ENCODE data around the gene ATG4D.
A peak's percentile ranks its signal among the peaks of the same experiment; 100 is the strongest.
"Not testable (repeated sequence)": the region's sequence is repeated elsewhere in the genome, so short reads cannot be mapped to it uniquely, and the experiment has no call there.

The ATG4D gene

DNA sequence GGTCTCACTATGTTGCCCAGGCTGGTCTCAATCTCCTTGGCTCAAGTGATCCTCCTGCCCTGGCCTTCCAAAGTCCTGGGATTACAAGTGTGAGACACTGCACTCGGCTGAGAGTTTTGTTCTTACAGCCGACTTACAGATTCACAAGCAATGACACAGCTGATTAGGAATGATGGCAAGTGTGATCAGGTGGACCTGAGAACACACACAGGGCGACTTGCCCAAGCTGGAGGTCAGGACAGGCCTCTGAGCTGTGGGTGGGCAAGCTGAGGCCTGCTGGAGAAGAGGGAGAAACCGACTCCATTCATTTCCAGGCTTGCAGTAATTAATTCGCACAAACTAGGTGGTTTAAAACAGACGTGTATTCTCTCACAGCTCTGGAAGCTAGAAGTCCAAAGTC lies 8.1 kb upstream of the ATG4D start:
- no peaks in the 10 kb centered on the region for H4K20me1 ChIP-seq
- no peak overlapping the region for H3K4me2 ChIP-seq
- no peak overlapping the region for H3K27ac ChIP-seq
- no peak for TF ChIP-seq Cebpa-rat (IDR thresholded peaks at IDR 0.05)
- H3K27me3 ChIP-seq = no peaks in the 10 kb centered on the region
- no peaks in the 10 kb centered on the region for H3K9me3 ChIP-seq
- no peak overlapping the region for H3K4me3 ChIP-seq
- no peaks in the 10 kb centered on the region for H3K36me3 ChIP-seq
- H3K4me1 ChIP-seq = 0 out of 2 replicates have a peak, but pooled peaks cover 8% of the 10 kb centered on the region
- H3K9ac ChIP-seq = no peak overlapping the region

DNA sequence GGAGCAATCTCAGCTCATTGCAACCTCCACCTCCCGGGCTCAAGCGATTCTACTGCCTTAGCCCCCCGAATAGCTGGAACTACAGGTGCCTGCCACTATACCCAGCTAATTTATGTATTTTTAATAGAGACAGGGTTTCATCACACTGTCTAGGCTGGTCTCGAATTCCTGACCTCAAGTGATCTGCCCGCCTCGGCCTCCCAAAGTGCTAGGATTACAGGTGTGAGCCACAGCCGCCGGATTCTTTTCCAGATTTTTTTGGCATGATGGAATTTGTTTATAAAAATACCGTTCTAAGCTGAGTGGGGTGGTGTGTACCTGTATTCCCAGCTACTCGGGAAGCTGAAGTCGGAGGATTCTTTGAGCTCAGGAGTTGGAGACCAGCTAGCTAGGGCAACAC lies 6.0 kb upstream of the ATG4D start:
- Histone ChIP-seq H3K27ac (no peak overlapping the region), H3K9ac (no peak overlapping the region), H3K9me3 (no peaks in the 10 kb centered on the region), H4K20me1 (no peaks in the 10 kb centered on the region), H3K4me3 (no peak overlapping the region), H3K4me1 (peaks cover 23% of the 10 kb centered on the region), H3K27me3 (no peaks in the 10 kb centered on the region), H3K36me3 (no peaks in the 10 kb centered on the region), H3K4me2 (no peak overlapping the region)
- TF ChIP-seq Cebpa-rat (IDR thresholded peaks at IDR 0.05) = no peak

DNA sequence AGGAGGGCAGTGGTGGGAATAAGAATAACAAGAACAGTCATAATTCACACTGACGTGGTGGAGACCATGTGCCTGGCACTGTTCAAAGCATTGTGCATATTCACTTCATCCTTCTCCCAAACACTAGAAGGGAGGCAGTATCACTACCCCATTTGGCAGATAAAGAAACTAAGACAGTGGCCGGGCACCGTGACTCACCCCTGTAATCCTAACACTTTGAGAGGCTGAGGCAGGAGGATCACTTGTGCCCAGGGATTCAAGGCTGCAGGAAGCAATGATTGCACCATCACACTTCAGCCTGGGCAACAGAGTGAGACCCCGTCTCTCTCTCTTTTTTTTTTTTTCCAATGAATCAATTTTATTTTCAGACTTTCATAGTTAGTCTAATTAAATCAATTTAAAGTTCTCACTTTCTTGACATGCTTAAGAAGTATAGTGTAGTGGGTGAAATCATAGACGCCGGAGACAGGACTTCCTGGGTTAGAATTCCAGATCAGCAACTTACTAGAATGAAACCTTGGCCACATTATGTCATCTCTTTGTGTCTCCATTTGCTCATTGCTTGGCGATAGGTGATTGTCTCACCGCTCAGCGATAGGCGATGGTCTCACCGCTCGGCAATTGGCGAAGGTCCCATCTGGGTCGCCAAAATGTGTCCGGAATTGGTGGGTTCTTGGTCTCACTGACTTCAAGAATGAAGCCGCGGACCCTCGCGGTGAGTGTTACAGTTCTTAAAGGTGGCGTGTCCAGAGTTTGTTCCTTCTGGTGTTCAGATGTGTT lies 5.3 kb upstream of the ATG4D start:
- Histone ChIP-seq H3K4me2 (no peak overlapping the region), H4K20me1 (no peaks in the 10 kb centered on the region), H3K27me3 (no peaks in the 10 kb centered on the region), H3K36me3 (no peaks in the 10 kb centered on the region), H3K9ac (no peak overlapping the region), H3K27ac (no peak overlapping the region), H3K4me3 (no peak overlapping the region), H3K9me3 (no peaks in the 10 kb centered on the region), H3K4me1 (peaks cover 30% of the 10 kb centered on the region)
- no peak for TF ChIP-seq Cebpa-rat (IDR thresholded peaks at IDR 0.05)

DNA sequence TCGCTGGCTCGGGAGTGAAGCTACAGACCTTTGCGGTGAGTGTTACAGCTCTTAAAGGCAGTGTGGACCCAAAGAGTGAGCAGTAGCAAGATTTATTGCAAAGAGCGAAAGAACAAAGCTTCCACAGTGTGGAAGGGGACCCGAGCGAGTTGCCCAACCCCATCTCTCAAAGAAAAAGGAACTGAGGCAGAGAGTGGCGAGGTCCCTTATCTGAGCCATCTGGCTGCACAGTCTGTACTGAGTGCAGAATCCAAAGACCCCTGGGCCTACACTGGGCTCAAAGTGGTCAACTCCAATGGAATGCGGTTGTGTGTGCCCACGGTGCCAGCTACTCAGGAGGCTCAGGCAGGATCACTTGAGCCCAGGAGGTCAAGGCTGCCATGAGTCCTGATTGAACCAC lies 4.7 kb upstream of the ATG4D start:
- H3K27me3 ChIP-seq, H3K36me3 ChIP-seq, H3K4me2 ChIP-seq, H3K9ac ChIP-seq, H3K4me3 ChIP-seq, H4K20me1 ChIP-seq, H3K27ac ChIP-seq, H3K9me3 ChIP-seq: not testable (repeated sequence)
- peaks cover 31% of the 10 kb centered on the region for H3K4me1 ChIP-seq

DNA sequence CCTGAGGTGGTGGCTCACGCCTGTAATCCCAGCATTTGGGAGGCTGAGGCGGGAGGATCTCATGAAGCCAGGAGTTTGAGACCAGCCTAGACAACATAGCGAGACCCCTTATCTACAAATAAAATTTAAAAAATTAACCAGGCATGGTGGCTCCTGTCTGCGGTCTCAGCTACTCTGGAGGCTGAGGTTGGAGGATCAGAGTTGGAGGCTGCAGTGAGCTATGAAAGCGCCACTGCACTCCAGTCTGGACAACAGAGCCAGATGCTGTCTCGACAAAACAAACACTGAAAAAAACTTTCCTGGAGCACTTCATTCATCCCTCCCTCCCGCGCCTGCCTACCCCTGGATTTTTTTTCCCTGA lies 665 bp upstream of the ATG4D start:
- H3K27ac ChIP-seq = peak overlapping the region; percentile 98; the same call in 1 of the 2 replicates

DNA sequence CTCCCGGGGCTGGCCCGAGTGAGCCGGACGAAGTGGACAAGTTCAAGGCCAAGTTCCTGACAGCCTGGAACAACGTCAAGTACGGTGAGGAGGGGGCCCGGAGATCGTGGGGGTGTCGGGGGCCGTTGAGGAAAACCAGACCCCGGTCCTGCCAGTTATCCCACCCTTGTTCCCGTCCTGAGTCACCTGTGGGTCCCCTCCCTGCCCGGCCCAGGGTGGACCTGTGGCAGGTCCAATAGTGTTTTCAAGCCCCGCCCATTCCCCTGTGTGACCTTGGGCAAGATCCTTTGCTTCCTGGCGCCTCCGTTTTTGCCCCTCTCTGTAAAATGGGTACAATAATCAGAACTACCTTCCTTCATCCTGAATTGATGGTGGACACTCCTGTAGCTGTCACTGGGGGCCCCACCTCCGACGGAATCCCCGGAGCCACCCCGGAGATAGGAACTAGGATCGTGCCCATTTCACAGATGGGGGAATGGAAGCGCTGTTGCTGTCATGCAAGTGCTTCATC lies 593 bp downstream of the ATG4D start:
- peaks cover 39% of the 10 kb centered on the region; the same call in 1 of the 2 replicates for H4K20me1 ChIP-seq
- peak overlapping the region; percentile 98 for H3K4me2 ChIP-seq
- H3K27me3 ChIP-seq = no peaks in the 10 kb centered on the region
- H3K4me3 ChIP-seq = peak overlapping the region; percentile 89
- no peak for TF ChIP-seq Cebpa-rat (IDR thresholded peaks at IDR 0.05)
- peaks cover 42% of the 10 kb centered on the region for H3K36me3 ChIP-seq
- H3K27ac ChIP-seq = peak overlapping the region; percentile 98
- peaks cover 40% of the 10 kb centered on the region for H3K4me1 ChIP-seq
- H3K9me3 ChIP-seq = no peaks in the 10 kb centered on the region
- peak overlapping the region; percentile 98 for H3K9ac ChIP-seq

More for the DNA sequence above, 665 bp upstream of the ATG4D start:
- H3K27me3 ChIP-seq = no peaks in the 10 kb centered on the region
- H3K9ac ChIP-seq = peak overlapping the region; percentile 98; the same call in 1 of the 2 replicates
- H4K20me1 ChIP-seq = peaks cover 30% of the 10 kb centered on the region; the same call in 1 of the 2 replicates
- peak overlapping the region; percentile 89 for H3K4me3 ChIP-seq
- H3K4me1 ChIP-seq = peaks cover 40% of the 10 kb centered on the region
- no peaks in the 10 kb centered on the region for H3K9me3 ChIP-seq
- peak overlapping the region; percentile 79 for H3K4me2 ChIP-seq
- no peak for TF ChIP-seq Cebpa-rat (IDR thresholded peaks at IDR 0.05)
- peaks cover 29% of the 10 kb centered on the region for H3K36me3 ChIP-seq

DNA sequence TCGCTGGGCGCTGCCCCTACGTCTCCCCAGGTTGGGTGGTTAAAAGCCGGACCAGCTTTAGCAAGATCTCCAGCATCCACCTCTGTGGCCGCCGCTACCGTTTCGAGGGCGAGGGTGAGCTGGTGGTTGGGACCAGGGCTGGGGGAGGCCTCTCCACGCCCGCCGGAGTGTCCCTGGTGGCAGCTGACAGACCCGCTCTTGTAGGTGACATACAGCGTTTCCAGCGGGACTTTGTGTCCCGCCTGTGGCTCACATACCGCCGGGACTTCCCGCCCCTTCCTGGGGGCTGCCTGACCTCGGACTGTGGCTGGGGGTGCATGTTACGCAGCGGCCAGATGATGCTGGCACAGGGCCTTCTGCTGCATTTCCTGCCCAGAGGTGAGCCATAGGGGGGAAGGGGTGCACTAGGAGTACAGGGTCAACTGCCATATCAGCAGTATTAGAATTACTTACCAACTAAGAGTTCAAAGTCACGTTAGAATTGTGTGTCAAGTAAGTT lies 1.1 kb downstream of the ATG4D start:
- TF ChIP-seq Cebpa-rat (IDR thresholded peaks at IDR 0.05) = no peak
- Histone ChIP-seq H3K9ac (peak overlapping the region; percentile 98), H3K27me3 (no peaks in the 10 kb centered on the region), H3K9me3 (no peaks in the 10 kb centered on the region), H4K20me1 (peaks cover 39% of the 10 kb centered on the region; the same call in 1 of the 2 replicates), H3K36me3 (peaks cover 47% of the 10 kb centered on the region), H3K27ac (peak overlapping the region; percentile 98), H3K4me2 (peak overlapping the region; percentile 98), H3K4me3 (peak overlapping the region; percentile 89), H3K4me1 (peaks cover 40% of the 10 kb centered on the region)

DNA sequence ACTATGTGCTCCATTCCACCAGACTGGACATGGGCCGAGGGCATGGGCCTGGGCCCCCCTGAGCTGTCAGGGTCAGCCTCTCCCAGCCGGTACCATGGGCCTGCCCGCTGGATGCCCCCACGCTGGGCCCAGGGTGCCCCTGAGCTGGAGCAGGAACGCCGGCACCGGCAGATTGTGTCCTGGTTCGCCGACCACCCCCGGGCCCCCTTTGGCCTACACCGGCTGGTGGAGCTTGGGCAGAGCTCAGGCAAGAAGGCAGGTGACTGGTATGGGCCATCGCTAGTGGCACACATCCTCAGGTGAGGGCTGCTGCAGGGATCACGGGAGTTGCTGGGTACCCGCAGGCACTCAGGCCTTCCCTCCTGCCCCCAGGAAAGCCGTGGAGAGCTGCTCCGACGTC lies 3.1 kb downstream of the ATG4D start:
- Histone ChIP-seq H3K36me3 (peaks cover 67% of the 10 kb centered on the region), H4K20me1 (peaks cover 39% of the 10 kb centered on the region; the same call in 1 of the 2 replicates), H3K4me3 (no peak overlapping the region), H3K27me3 (no peaks in the 10 kb centered on the region), H3K4me1 (peaks cover 52% of the 10 kb centered on the region), H3K9me3 (no peaks in the 10 kb centered on the region), H3K27ac (peak overlapping the region; percentile 41; the same call in 1 of the 2 replicates), H3K4me2 (no peak overlapping the region), H3K9ac (peak overlapping the region; percentile 35; the same call in 1 of the 2 replicates)
- no peak for TF ChIP-seq Cebpa-rat (IDR thresholded peaks at IDR 0.05)

DNA sequence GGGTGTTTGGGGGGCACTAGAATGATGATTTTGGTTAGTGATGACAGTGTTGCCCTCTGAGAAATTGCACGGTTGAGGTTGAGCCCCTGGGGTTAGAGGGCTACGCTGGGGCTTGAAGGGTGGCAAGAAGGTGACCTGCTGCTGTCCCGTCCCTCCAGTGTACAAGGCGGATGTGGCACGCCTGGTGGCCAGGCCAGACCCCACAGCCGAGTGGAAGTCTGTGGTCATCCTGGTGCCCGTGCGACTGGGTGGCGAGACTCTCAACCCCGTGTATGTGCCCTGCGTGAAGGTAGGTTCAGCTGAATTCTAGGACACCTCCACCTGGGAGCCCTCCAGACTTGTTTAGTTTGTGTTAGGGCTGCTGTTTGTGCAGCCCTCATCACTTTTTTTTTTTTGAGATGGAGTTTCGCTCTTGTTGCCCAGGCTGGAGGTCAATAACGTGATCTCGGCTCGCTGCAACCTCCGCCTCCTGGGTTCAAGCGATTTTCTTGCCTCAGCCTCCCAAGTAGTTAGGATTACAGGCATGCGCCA lies 5.1 kb downstream of the ATG4D start:
- no peak overlapping the region for H3K4me2 ChIP-seq
- H3K9me3 ChIP-seq = no peaks in the 10 kb centered on the region
- no peak overlapping the region for H3K27ac ChIP-seq
- H3K36me3 ChIP-seq = peaks cover 83% of the 10 kb centered on the region
- H3K9ac ChIP-seq = no peak overlapping the region
- H3K4me3 ChIP-seq = no peak overlapping the region
- TF ChIP-seq Cebpa-rat (IDR thresholded peaks at IDR 0.05) = no peak
- H3K27me3 ChIP-seq = no peaks in the 10 kb centered on the region
- H3K4me1 ChIP-seq = peaks cover 55% of the 10 kb centered on the region
- H4K20me1 ChIP-seq = peaks cover 39% of the 10 kb centered on the region; the same call in 1 of the 2 replicates

DNA sequence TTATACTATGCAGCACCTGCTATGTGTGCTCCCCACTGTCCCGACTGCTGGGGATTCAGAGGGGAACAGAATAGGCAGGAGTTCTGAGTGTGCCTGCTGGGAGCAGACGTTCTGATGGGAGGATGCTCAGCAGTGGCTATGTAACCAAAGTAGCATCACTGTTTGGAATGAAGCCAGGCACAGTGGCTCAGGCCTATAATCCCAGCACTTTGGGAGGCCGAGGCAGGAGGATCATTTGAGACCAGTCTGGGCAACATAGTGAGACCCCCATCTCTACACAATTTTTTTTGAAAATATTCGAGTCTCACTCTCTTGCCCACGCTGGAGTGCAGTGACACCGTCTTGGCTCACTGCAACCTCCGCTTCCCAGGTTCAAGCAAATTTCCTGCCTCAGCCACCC lies 6.0 kb downstream of the ATG4D start:
- H3K36me3 ChIP-seq = peaks cover 88% of the 10 kb centered on the region
- TF ChIP-seq Cebpa-rat (IDR thresholded peaks at IDR 0.05) = no peak

More for the DNA sequence above, 6.0 kb downstream of the ATG4D start:
- peaks cover 58% of the 10 kb centered on the region for H3K4me1 ChIP-seq
- H3K27ac ChIP-seq = no peak overlapping the region
- H4K20me1 ChIP-seq = peaks cover 34% of the 10 kb centered on the region; the same call in 1 of the 2 replicates
- no peak overlapping the region for H3K9ac ChIP-seq
- H3K4me3 ChIP-seq = no peak overlapping the region
- H3K4me2 ChIP-seq = no peak overlapping the region
- no peaks in the 10 kb centered on the region for H3K9me3 ChIP-seq
- H3K27me3 ChIP-seq = no peaks in the 10 kb centered on the region

All from BLaER1 (cell line).